CD14-positive monocyte (primary cell): Measurements from ENCODE around the gene SCN1B. TPM values are rescaled to one million over a fixed set of nuclear protein-coding genes. Genes with fewer than 3 reads are reported as not detected.

Experiments used
- DNase-seq, 3 donors: peaks; one replicate each; pipeline ENCODE4 v3.0.0-alpha.2; 2011 to 2022
- H2AFZ ChIP-seq: 2 replicates; pipeline ENCODE4 v1.6.0; 2012; ENCODE audit warnings: mild to moderate bottlenecking, low read depth, low read length, inconsistent platforms; ENCODE audit not compliant: insufficient read depth, poor library complexity, severe bottlenecking
- H3K27ac ChIP-seq, 2 donors: 1 replicate in 1 of 2; 2 replicates in 1 of 2; pipeline ENCODE4 v1.5.1; 2012 to 2013; ENCODE audit warnings: low read length in 2 of 2, control low read depth in 1 of 2, inconsistent platforms in 1 of 2, low read depth in 1 of 2, mild to moderate bottlenecking in 1 of 2
- H3K27me3 ChIP-seq, 2 donors: one replicate each; pipeline versions ENCODE4 v1.6.0 to v1.6.1; 2011 to 2013; ENCODE audit warnings: low read length in 2 of 2; ENCODE audit not compliant: control insufficient read depth in 2 of 2, insufficient read depth in 2 of 2
- H3K36me3 ChIP-seq, 2 donors: replicated peaks in 1 of 2; 1 replicate in 1 of 2; 2 replicates in 1 of 2; pipeline versions ENCODE4 v1.5.1 to v1.6.1; 2012 to 2013; ENCODE audit warnings: low read length in 2 of 2, control low read depth in 1 of 2, inconsistent platforms in 1 of 2, mild to moderate bottlenecking in 1 of 2; ENCODE audit not compliant: insufficient read depth in 2 of 2, control insufficient read depth in 1 of 2
- H3K4me1 ChIP-seq, 2 donors: 1 replicate in 1 of 2; 2 replicates in 1 of 2; pipeline versions ENCODE4 v1.5.1 to v1.6.1; 2012 to 2013; ENCODE audit warnings: low read length in 2 of 2, control low read depth in 1 of 2, inconsistent platforms in 1 of 2, mild to moderate bottlenecking in 1 of 2, moderate library complexity in 1 of 2; ENCODE audit not compliant: insufficient read depth in 2 of 2, control insufficient read depth in 1 of 2
- H3K4me2 ChIP-seq: replicated peaks from 2 replicates; pipeline ENCODE3; 2012; ENCODE audit warnings: low read length, moderate library complexity, mild to moderate bottlenecking; ENCODE audit not compliant: poor library complexity, severe bottlenecking; ENCODE audit errors: extremely low read depth
- H3K4me3 ChIP-seq, 3 experiments: fragments of 200-600 bp in 1 of 3; sonication (generic) in 1 of 3; replicated peaks in 1 of 3; 1 replicate in 2 of 3; 2 replicates in 1 of 3; pipeline ENCODE4 v1.5.1; 2011 to 2013; ENCODE audit warnings: low read length in 3 of 3, mild to moderate bottlenecking in 3 of 3, control low read depth in 2 of 3, low read depth in 2 of 3, inconsistent platforms in 1 of 3, moderate library complexity in 1 of 3
- H3K79me2 ChIP-seq: 2 replicates; pipeline ENCODE4 v1.6.0; 2012; ENCODE audit warnings: mild to moderate bottlenecking, control low read depth, inconsistent platforms, low read length, moderate library complexity; ENCODE audit not compliant: insufficient read depth
- H3K9ac ChIP-seq: 2 replicates; pipeline ENCODE4 v1.6.0; 2017; ENCODE audit warnings: low read length, mild to moderate bottlenecking; ENCODE audit not compliant: insufficient read depth, poor library complexity, severe bottlenecking
- H3K9me3 ChIP-seq, 2 donors: replicated peaks in 1 of 2; 1 replicate in 1 of 2; 2 replicates in 1 of 2; pipeline versions ENCODE4 v1.5.1 to v1.6.1; 2012 to 2013; ENCODE audit warnings: low read length in 2 of 2, control low read depth in 1 of 2; ENCODE audit not compliant: control insufficient read depth in 1 of 2, insufficient read depth in 1 of 2
- H4K20me1 ChIP-seq: 2 replicates; pipeline ENCODE4 v1.6.0; 2012; ENCODE audit warnings: mild to moderate bottlenecking, low read length, control low read depth, moderate library complexity; ENCODE audit not compliant: insufficient read depth
- H3K27ac Mint-ChIP-seq, 7 donors: one replicate each; pipeline ENCODE4 v1.8.0; 2020; ENCODE audit warnings: mild to moderate bottlenecking in 7 of 7, mixed read lengths in 7 of 7, moderate library complexity in 6 of 7, inconsistent platforms in 2 of 7
- H3K27me3 Mint-ChIP-seq, 3 donors: one replicate each; pipeline ENCODE4 v1.8.0; 2021 to 2022; ENCODE audit warnings: low read depth in 3 of 3, mild to moderate bottlenecking in 3 of 3, mixed read lengths in 3 of 3, moderate library complexity in 3 of 3, inconsistent platforms in 1 of 3
- H3K36me3 Mint-ChIP-seq, 2 donors: one replicate each; pipeline ENCODE4 v1.8.0; 2020; ENCODE audit warnings: mixed read lengths in 2 of 2, inconsistent platforms in 1 of 2, mild to moderate bottlenecking in 1 of 2
- H3K4me1 Mint-ChIP-seq: one replicate; pipeline ENCODE4 v1.8.0; 2020; ENCODE audit warnings: mild to moderate bottlenecking, mixed read lengths
- H3K4me3 Mint-ChIP-seq, 2 donors: one replicate each; pipeline ENCODE4 v1.8.0; 2020; ENCODE audit warnings: mild to moderate bottlenecking in 2 of 2, mixed read lengths in 2 of 2, moderate library complexity in 1 of 2
- H3K9me3 Mint-ChIP-seq, 7 donors: one replicate each; pipeline ENCODE4 v1.8.0; 2020 to 2022; ENCODE audit warnings: mixed read lengths in 7 of 7, mild to moderate bottlenecking in 6 of 7, moderate library complexity in 6 of 7, inconsistent platforms in 2 of 7
- CTCF ChIP-seq: fragments of 200-600 bp; IDR thresholded peaks from one replicate; pipeline ENCODE4 v1.8.0; 2022; ENCODE audit warnings: antibody characterized with exemption, mild to moderate bottlenecking
- WGBS: methylation state at CpG from one replicate; pipeline ENCODE4 v1.1.5; 2013; ENCODE audit warnings: missing lambda C conversion rate; ENCODE audit not compliant: insufficient coverage; 5-methylcytosine and 5-hydroxymethylcytosine counted together
- intact Hi-C, 2 donors: fragments of 100-400 bp; cut with micrococcal nuclease; formaldehyde crosslinking; loops; one replicate each; pipeline versions ENCODE4 v1.15.0 to v1.15.1; 2023
- polyA plus RNA-seq, 3 donors: library from polyadenylated mRNA; depleted of rRNA in 1 of 3; unstranded in 2 of 3; stranded (reverse) in 1 of 3; fragments of 300-500 nt in 2 of 3; fragments of >200 nt in 1 of 3; fragmentation: Illumina TruSeq in 2 of 3; gene quantifications; 1 replicate in 2 of 3; 2 replicates in 1 of 3; pipeline ENCODE4 v1.2.3, GENCODE V29; 2012 to 2021

SCN1B gene
- polyA plus RNA-seq, 3 donors: 0.08 to 0.68 TPM; not detected in 1

- peak overlapping the region; percentile 70 for H2AFZ ChIP-seq
- H3K4me3 ChIP-seq: peak overlapping the region; percentile 1 to 75 (median 32)
- H3K9me3 ChIP-seq: no peaks in the 10 kb centered on the region
- peaks cover 40% of the 10 kb centered on the region for H3K4me1 Mint-ChIP-seq
- intact Hi-C loops: no loop called here
- DNase-seq: peak in 2 of 3 donors; percentile 5 to 24
- H3K9me3 Mint-ChIP-seq: peaks cover 0 to 2% (median 0%) of the 10 kb centered on the region in 7 donors
- H4K20me1 ChIP-seq: no peaks in the 10 kb centered on the region
- no peak overlapping the region for H3K27ac ChIP-seq
- peaks cover 28 to 47% (median 36%) of the 10 kb centered on the region in 3 donors for H3K27me3 Mint-ChIP-seq
- peaks cover 4 to 31% of the 10 kb centered on the region in 2 donors for H3K27me3 ChIP-seq
- H3K4me1 ChIP-seq: peaks cover 38 to 40% of the 10 kb centered on the region in 2 donors
- TF ChIP-seq CTCF: no peak
- H3K36me3 ChIP-seq: no peaks in the 10 kb centered on the region
- H3K4me2 ChIP-seq: peak overlapping the region; percentile 87
- H3K4me3 Mint-ChIP-seq: peak overlapping the region; percentile 80 to 90
- whole genome bisulfite sequencing: 5% methylated on average over 32 of the region's 36 CpGs
- H3K9ac ChIP-seq: peak overlapping the region; percentile 61
- no peaks in the 10 kb centered on the region for H3K79me2 ChIP-seq
- peaks cover 0 to 7% of the 10 kb centered on the region in 2 donors for H3K36me3 Mint-ChIP-seq
- H3K27ac Mint-ChIP-seq: peak overlapping the region in 1 of 7 donors; percentile 30
Measured at GRCh38 chr19:35040826-35041547, 10.7 kb downstream of the SCN1B start.

- intact Hi-C loops: no loop called here
- Histone ChIP-seq H2AFZ (peak within 1 kb of the TSS; percentile 70), H3K27me3 (peaks cover 4 to 31% of the 10 kb centered on the region in 2 donors), H3K9ac (peak within 1 kb of the TSS; percentile 61), H3K79me2 (no peaks in the 10 kb centered on the region), H3K4me1 (peaks cover 38 to 40% of the 10 kb centered on the region in 2 donors), H3K4me2 (peak within 1 kb of the TSS; percentile 87), H3K9me3 (no peaks in the 10 kb centered on the region), H3K4me3 (peak within 1 kb of the TSS; percentile 1 to 75 (median 32)), H3K36me3 (no peaks in the 10 kb centered on the region), H4K20me1 (no peaks in the 10 kb centered on the region), H3K27ac (no peak within 1 kb of the TSS)
- 79% methylated on average over 10 of the region's 19 CpGs for WGBS
- H3K9me3 Mint-ChIP-seq: peaks cover 0 to 2% (median 0%) of the 10 kb centered on the region in 7 donors
- peaks cover 40% of the 10 kb centered on the region for H3K4me1 Mint-ChIP-seq
- H3K36me3 Mint-ChIP-seq: peaks cover 0 to 7% of the 10 kb centered on the region in 2 donors
- peak within 1 kb of the TSS; percentile 80 to 90 for H3K4me3 Mint-ChIP-seq
- peak within 1 kb of the TSS in 1 of 7 donors; percentile 30 for H3K27ac Mint-ChIP-seq
- H3K27me3 Mint-ChIP-seq: peaks cover 28 to 47% (median 36%) of the 10 kb centered on the region in 3 donors
- no peak for DNase-seq
- no peak for TF ChIP-seq CTCF
Measured at GRCh38 chr19:35041548-35042055, 11.3 kb downstream of the SCN1B start, which contains the start of gene HPN. HPN (plus strand) TSS chr19:35041721; CDS start chr19:35042507, 786 bp downstream.
